Measurements from ENCODE around the gene GPR87.

The GPR87 gene

GRCh38 chr3:151281671-151282324, 34.8 kb downstream of the GPR87 start:
- peak; percentile 89 for DNase-seq

- no peak for DNase-seq
Observed at GRCh38 chr3:151278230-151278629, 38.4 kb downstream of the GPR87 start, which contains the start of gene P2RY14. P2RY14 (minus strand) TSS chr3:151278542; CDS start chr3:151214316, 64,226 bp downstream.

GRCh38 chr3:151276687-151277042, 40.0 kb downstream of the GPR87 start:
- DNase-seq = no peak

GRCh38 chr3:151276038-151276686, 40.5 kb downstream of the GPR87 start:
- no peak for DNase-seq

DNA sequence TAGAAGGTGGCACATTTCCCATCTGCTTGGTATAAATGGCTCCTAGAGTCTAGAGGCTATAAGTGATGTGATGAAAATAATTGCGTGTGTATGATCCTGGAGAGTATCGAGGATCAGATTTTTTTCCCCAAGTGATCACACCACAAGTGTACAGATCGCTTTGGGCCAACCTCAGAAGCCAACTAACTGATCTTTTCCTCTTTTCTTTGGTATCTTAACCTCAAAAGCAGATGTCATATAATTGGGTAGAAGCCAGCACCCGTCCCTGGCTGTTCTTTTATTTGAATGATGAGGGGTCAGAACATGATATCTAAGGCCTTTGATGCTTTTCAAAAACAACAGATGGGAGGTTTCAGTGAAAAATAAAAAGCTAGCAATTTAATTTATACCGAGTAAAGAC, 41.5 kb downstream of the GPR87 start:
- DNase-seq = no peak

- DNase-seq = no peak
Observed at GRCh38 chr3:151269631-151270030, 47.0 kb downstream of the GPR87 start.

- DNase-seq = no peak
Observed at GRCh38 chr3:151268267-151269235, 48.1 kb downstream of the GPR87 start.

GRCh38 chr3:151267066-151267465, 49.6 kb downstream of the GPR87 start:
- no peak for DNase-seq

GRCh38 chr3:151265866-151266265, 50.8 kb downstream of the GPR87 start:
- DNase-seq = no peak

DNA sequence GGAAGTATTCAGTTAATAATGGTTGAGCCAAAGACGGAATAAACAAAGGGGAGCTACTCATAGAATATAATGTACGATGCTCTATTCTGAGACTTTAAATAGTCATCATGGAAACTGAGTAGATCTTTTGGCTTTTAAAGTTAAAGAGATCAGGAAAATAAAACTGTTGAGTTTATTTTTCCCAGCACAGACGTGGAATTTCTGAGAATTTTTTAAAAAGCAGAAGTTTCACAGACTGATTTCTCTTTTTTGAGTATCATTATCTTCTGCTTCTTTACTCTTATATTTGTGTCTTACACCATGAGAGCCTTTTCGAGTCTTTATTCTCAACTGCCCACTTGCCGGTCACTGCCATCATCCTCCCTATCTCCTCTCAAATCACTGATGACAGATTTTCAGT, 51.5 kb downstream of the GPR87 start:
- DNase-seq = no peak

DNA sequence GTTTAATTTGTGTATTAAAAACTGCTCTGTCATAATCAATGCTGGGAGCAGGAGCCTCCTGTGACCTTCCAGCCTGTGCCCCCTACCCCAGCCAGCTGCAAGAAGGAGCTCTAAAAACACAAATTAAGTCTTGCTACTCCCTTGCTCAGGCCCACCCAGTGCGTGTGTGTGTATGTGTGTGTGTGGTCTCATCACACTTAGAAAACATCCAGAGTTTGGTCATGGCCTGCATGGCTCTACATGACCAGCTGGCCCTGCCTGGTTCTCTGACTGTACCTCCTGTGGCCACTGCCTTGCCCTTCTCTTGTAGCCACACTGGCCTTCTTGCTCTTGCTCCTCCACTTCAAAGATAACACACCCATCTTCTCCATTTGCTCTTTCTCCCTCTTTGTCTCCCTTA, 52.0 kb downstream of the GPR87 start:
- no peak for DNase-seq

GRCh38 chr3:151262871-151263525, 53.6 kb downstream of the GPR87 start:
- DNase-seq = peak; percentile 77

GRCh38 chr3:151259664-151260063, 57.0 kb downstream of the GPR87 start:
- DNase-seq = no peak

- no peak for DNase-seq
Observed at GRCh38 chr3:151256749-151257148, 59.9 kb downstream of the GPR87 start.

- no peak for DNase-seq
Observed at GRCh38 chr3:151248772-151249337, 67.8 kb downstream of the GPR87 start.

Measured in fibroblast of skin of right quadriceps (primary cell).